ENCODE results near the gene KRTAP4-11.

The KRTAP4-11 gene

GRCh38 chr17:41076788-41077187 is 41.4 kb downstream of the KRTAP4-11 start:
- TF ChIP-seq ZFX (IDR thresholded peaks at IDR 0.05): no peak
- no peak for TF ChIP-seq CTCF (conservative IDR thresholded peaks at IDR 0.05)

GRCh38 chr17:41073676-41074075 is 44.5 kb downstream of the KRTAP4-11 start:
- H3K27ac ChIP-seq: no peak overlapping the region
- TF ChIP-seq ZFX (IDR thresholded peaks at IDR 0.05) (no peak), CTCF (conservative IDR thresholded peaks at IDR 0.05) (no peak)

More at GRCh38 chr17:41076788-41077187, 41.4 kb downstream of the KRTAP4-11 start:
- no peak overlapping the region for H3K27ac ChIP-seq

- TF ChIP-seq CTCF (conservative IDR thresholded peaks at IDR 0.05) (no peak), ZFX (IDR thresholded peaks at IDR 0.05) (no peak)
- no peak overlapping the region for H3K27ac ChIP-seq
Observed at GRCh38 chr17:41071606-41072360, 46.4 kb downstream of the KRTAP4-11 start.

- TF ChIP-seq ZFX (IDR thresholded peaks at IDR 0.05) (no peak), CTCF (conservative IDR thresholded peaks at IDR 0.05) (no peak)
- no peak overlapping the region for H3K27ac ChIP-seq
Observed at GRCh38 chr17:41069031-41069430, 49.1 kb downstream of the KRTAP4-11 start.

- TF ChIP-seq CTCF (conservative IDR thresholded peaks at IDR 0.05): no peak
- H3K27ac ChIP-seq: no peak overlapping the region
Observed at GRCh38 chr17:41067281-41067680, 50.9 kb downstream of the KRTAP4-11 start.
